Measurements from ENCODE around the gene SURF1.

SURF1 gene

DNA sequence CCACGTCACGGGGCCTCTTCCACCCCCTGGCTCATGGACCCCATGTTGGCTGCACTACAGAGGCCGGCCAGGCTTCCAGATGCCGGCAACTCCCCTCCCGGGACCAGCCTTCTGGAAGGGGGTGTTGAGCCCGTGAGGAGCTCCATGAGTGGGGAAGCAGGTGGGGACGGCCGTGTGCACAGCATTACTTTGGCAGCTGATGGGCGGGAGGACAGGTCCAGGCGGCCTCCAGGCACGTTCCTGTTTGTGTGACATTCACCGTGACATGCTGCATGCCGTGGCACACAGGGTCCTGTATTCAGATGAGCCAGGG, 52.2 kb downstream of the SURF1 start:
- H3K4me3 ChIP-seq (ENCODE audit: control insufficient read depth, low read depth, low read length), result no peak overlapping the region
- TF ChIP-seq, protein P1, sequence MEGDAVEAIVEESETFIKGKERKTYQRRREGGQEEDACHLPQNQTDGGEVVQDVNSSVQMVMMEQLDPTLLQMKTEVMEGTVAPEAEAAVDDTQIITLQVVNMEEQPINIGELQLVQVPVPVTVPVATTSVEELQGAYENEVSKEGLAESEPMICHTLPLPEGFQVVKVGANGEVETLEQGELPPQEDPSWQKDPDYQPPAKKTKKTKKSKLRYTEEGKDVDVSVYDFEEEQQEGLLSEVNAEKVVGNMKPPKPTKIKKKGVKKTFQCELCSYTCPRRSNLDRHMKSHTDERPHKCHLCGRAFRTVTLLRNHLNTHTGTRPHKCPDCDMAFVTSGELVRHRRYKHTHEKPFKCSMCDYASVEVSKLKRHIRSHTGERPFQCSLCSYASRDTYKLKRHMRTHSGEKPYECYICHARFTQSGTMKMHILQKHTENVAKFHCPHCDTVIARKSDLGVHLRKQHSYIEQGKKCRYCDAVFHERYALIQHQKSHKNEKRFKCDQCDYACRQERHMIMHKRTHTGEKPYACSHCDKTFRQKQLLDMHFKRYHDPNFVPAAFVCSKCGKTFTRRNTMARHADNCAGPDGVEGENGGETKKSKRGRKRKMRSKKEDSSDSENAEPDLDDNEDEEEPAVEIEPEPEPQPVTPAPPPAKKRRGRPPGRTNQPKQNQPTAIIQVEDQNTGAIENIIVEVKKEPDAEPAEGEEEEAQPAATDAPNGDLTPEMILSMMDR (IDR thresholded peaks at IDR 0.05; ENCODE audit: control insufficient read depth, insufficient read depth, low read depth, low read length, missing control alignments), result no peak
- no peak for DNase-seq (ENCODE audit: low read depth)

DNA sequence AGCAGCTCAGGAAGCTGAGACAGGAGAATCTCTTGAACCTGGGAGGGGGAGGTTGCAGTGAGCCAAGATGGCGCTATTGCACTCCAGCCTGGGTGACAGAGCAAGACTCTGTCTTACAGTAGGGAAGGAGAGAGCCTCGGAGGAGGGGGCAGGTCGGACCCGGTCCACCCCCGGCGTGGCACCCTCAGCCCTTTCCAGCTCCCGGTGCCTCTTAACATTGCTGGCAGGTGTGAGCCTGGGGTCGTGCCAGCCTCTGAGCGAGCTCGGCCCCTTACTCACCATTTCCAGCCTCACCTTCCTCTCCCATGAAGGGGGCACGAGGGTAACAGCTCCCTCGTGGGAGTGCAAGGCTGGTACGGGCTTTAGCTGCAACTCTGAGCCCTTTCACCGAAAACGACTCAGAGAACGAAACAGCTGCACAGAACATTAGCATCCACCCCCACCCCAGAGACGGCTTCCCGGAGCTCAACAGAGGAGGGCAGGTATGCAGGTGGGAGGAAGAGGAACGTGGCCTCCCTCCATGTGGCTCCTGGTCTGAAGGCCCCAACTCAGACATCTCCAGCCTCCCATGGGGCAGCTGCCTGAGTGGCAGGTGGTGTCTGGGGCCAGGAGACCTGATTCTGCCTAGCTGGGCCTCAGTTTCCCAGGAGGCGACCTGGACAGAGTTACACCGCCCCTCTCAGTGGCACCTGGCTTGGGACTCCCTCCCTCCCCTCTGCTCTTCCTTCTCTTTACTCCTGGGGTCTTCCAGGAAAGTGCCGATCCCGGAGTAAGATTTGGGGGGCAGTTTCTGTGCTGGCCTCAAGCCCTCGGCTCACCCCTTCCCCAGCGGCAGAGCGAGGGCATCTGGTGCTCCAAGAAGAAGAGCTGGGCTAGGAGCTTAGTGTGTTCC, 52.8 kb downstream of the SURF1 start:
- no peak for DNase-seq (ENCODE audit: low read depth)
- no peak overlapping the region for H3K4me3 ChIP-seq (ENCODE audit: control insufficient read depth, low read depth, low read length)
- TF ChIP-seq, protein P1 (IDR thresholded peaks at IDR 0.05; ENCODE audit: control insufficient read depth, insufficient read depth, low read depth, low read length, missing control alignments), result no peak
